Measurements from ENCODE around the gene PLAAT3.

- TF ChIP-seq POLR2AphosphoS5 (IDR thresholded peaks at IDR 0.05; ENCODE audit: borderline replicate concordance, low read depth, low read length) (no peak), EZH2 (IDR thresholded peaks at IDR 0.05) (no peak), FOXP2 (optimal IDR thresholded peaks at IDR 0.05; ENCODE audit: control extremely low read depth, extremely low read length, insufficient read depth) (no peak)
Observed at GRCh38 chr11:63543711-63544110, 70.5 kb downstream of the PLAAT3 start.
